Esophagus muscularis mucosa (tissue), 4 donors: ENCODE measurements around the gene CSNK2A2.

Source experiments
- EP300 ChIP-seq: sonication (generic); formaldehyde crosslinking; IDR thresholded peaks from one replicate; pipeline ENCODE4 v1.6.1; 2017; ENCODE audit warnings: antibody characterized with exemption
- POLR2A ChIP-seq: fragments of 450-650 bp; IDR thresholded peaks from one replicate; pipeline ENCODE4 v1.6.1; 2017; ENCODE audit warnings: antibody characterized with exemption, moderate library complexity, mild to moderate bottlenecking, low read depth
- POLR2AphosphoS5 ChIP-seq, 2 donors: sonication (generic); formaldehyde crosslinking; IDR thresholded peaks; one replicate each; pipeline ENCODE4 v1.6.1; 2017; ENCODE audit warnings: antibody characterized with exemption in 2 of 2
- TF ChIP-seq, protein P1 (sequence below), 3 experiments: fragments of 200-600 bp in 2 of 3; fragments of 450-650 bp in 1 of 3; sonication (generic) in 2 of 3; IDR thresholded peaks; one replicate each; pipeline ENCODE4 v1.5.1; 2017 to 2019; ENCODE audit warnings: antibody characterized with exemption in 3 of 3, mild to moderate bottlenecking in 2 of 3, moderate library complexity in 1 of 3

DNA sequence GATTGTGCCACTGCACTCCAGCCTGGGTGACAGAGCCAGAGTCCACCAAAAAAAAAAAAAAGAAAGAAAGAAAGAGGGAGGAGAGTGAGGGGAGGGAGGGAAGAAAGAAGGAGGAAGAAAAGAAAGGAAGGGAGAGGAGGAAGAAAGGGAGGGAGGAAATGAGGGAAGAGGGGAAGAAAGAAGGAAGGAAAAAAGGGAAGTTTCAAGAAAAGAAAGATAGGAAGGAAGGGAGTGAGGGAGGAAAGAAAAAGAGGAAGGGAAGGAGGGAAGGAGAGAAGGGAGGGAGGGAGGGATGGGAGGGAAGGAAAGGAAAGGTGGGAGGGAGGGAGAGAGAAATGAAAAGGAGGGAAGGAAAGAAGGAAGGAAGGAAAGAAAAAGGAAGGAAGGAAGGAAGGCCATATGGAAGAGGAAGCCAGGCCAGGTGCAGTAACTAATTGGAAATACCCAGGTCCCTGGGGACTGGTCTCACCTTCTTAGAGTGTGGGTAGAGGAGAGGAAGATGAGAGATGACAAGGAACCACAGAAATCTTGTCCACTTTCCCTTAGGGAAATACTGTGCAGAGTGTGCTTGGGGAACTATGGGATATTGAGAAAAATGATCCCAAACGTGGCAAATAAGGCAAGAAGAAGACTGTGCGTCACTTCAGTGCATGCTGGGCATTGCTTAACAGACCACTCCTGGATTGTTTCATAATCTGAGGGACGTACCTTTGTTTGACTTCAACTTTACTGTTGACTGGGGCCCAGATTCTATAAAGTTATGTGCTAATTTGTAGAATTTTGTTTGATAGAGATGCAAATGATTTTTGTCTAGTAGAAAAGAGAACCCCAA, 15.1 kb upstream of the CSNK2A2 start:
- TF ChIP-seq, protein P1, sequence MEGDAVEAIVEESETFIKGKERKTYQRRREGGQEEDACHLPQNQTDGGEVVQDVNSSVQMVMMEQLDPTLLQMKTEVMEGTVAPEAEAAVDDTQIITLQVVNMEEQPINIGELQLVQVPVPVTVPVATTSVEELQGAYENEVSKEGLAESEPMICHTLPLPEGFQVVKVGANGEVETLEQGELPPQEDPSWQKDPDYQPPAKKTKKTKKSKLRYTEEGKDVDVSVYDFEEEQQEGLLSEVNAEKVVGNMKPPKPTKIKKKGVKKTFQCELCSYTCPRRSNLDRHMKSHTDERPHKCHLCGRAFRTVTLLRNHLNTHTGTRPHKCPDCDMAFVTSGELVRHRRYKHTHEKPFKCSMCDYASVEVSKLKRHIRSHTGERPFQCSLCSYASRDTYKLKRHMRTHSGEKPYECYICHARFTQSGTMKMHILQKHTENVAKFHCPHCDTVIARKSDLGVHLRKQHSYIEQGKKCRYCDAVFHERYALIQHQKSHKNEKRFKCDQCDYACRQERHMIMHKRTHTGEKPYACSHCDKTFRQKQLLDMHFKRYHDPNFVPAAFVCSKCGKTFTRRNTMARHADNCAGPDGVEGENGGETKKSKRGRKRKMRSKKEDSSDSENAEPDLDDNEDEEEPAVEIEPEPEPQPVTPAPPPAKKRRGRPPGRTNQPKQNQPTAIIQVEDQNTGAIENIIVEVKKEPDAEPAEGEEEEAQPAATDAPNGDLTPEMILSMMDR (IDR thresholded peaks at IDR 0.05): no peak
- TF ChIP-seq POLR2A (no peak), EP300 (no peak), POLR2AphosphoS5 (IDR thresholded peaks at IDR 0.05) (no peak)
